CD14-positive monocyte (primary cell): ENCODE measurements around the gene IPO8. TPM values are rescaled to one million over a fixed set of nuclear protein-coding genes. Genes with fewer than 3 reads are reported as not detected.

Source experiments
- DNase-seq, 3 donors: peaks; one replicate each; pipeline ENCODE4 v3.0.0-alpha.2; 2011 to 2022
- H2AFZ ChIP-seq: 2 replicates; pipeline ENCODE4 v1.6.0; 2012; ENCODE audit warnings: mild to moderate bottlenecking, low read depth, low read length, inconsistent platforms; ENCODE audit not compliant: insufficient read depth, poor library complexity, severe bottlenecking
- H3K27ac ChIP-seq, 2 donors: 1 replicate in 1 of 2; 2 replicates in 1 of 2; pipeline ENCODE4 v1.5.1; 2012 to 2013; ENCODE audit warnings: low read length in 2 of 2, control low read depth in 1 of 2, inconsistent platforms in 1 of 2, low read depth in 1 of 2, mild to moderate bottlenecking in 1 of 2
- H3K27me3 ChIP-seq, 2 donors: one replicate each; pipeline versions ENCODE4 v1.6.0 to v1.6.1; 2011 to 2013; ENCODE audit warnings: low read length in 2 of 2; ENCODE audit not compliant: control insufficient read depth in 2 of 2, insufficient read depth in 2 of 2
- H3K36me3 ChIP-seq, 2 donors: replicated peaks in 1 of 2; 1 replicate in 1 of 2; 2 replicates in 1 of 2; pipeline versions ENCODE4 v1.5.1 to v1.6.1; 2012 to 2013; ENCODE audit warnings: low read length in 2 of 2, control low read depth in 1 of 2, inconsistent platforms in 1 of 2, mild to moderate bottlenecking in 1 of 2; ENCODE audit not compliant: insufficient read depth in 2 of 2, control insufficient read depth in 1 of 2
- H3K4me1 ChIP-seq, 2 donors: 1 replicate in 1 of 2; 2 replicates in 1 of 2; pipeline versions ENCODE4 v1.5.1 to v1.6.1; 2012 to 2013; ENCODE audit warnings: low read length in 2 of 2, control low read depth in 1 of 2, inconsistent platforms in 1 of 2, mild to moderate bottlenecking in 1 of 2, moderate library complexity in 1 of 2; ENCODE audit not compliant: insufficient read depth in 2 of 2, control insufficient read depth in 1 of 2
- H3K4me2 ChIP-seq: replicated peaks from 2 replicates; pipeline ENCODE3; 2012; ENCODE audit warnings: low read length, moderate library complexity, mild to moderate bottlenecking; ENCODE audit not compliant: poor library complexity, severe bottlenecking; ENCODE audit errors: extremely low read depth
- H3K4me3 ChIP-seq, 3 experiments: fragments of 200-600 bp in 1 of 3; sonication (generic) in 1 of 3; replicated peaks in 1 of 3; 1 replicate in 2 of 3; 2 replicates in 1 of 3; pipeline ENCODE4 v1.5.1; 2011 to 2013; ENCODE audit warnings: low read length in 3 of 3, mild to moderate bottlenecking in 3 of 3, control low read depth in 2 of 3, low read depth in 2 of 3, inconsistent platforms in 1 of 3, moderate library complexity in 1 of 3
- H3K79me2 ChIP-seq: 2 replicates; pipeline ENCODE4 v1.6.0; 2012; ENCODE audit warnings: mild to moderate bottlenecking, control low read depth, inconsistent platforms, low read length, moderate library complexity; ENCODE audit not compliant: insufficient read depth
- H3K9ac ChIP-seq: 2 replicates; pipeline ENCODE4 v1.6.0; 2017; ENCODE audit warnings: low read length, mild to moderate bottlenecking; ENCODE audit not compliant: insufficient read depth, poor library complexity, severe bottlenecking
- H3K9me3 ChIP-seq, 2 donors: replicated peaks in 1 of 2; 1 replicate in 1 of 2; 2 replicates in 1 of 2; pipeline versions ENCODE4 v1.5.1 to v1.6.1; 2012 to 2013; ENCODE audit warnings: low read length in 2 of 2, control low read depth in 1 of 2; ENCODE audit not compliant: control insufficient read depth in 1 of 2, insufficient read depth in 1 of 2
- H4K20me1 ChIP-seq: 2 replicates; pipeline ENCODE4 v1.6.0; 2012; ENCODE audit warnings: mild to moderate bottlenecking, low read length, control low read depth, moderate library complexity; ENCODE audit not compliant: insufficient read depth
- H3K27ac Mint-ChIP-seq, 7 donors: one replicate each; pipeline ENCODE4 v1.8.0; 2020; ENCODE audit warnings: mild to moderate bottlenecking in 7 of 7, mixed read lengths in 7 of 7, moderate library complexity in 6 of 7, inconsistent platforms in 2 of 7
- H3K27me3 Mint-ChIP-seq, 3 donors: one replicate each; pipeline ENCODE4 v1.8.0; 2021 to 2022; ENCODE audit warnings: low read depth in 3 of 3, mild to moderate bottlenecking in 3 of 3, mixed read lengths in 3 of 3, moderate library complexity in 3 of 3, inconsistent platforms in 1 of 3
- H3K36me3 Mint-ChIP-seq, 2 donors: one replicate each; pipeline ENCODE4 v1.8.0; 2020; ENCODE audit warnings: mixed read lengths in 2 of 2, inconsistent platforms in 1 of 2, mild to moderate bottlenecking in 1 of 2
- H3K4me1 Mint-ChIP-seq: one replicate; pipeline ENCODE4 v1.8.0; 2020; ENCODE audit warnings: mild to moderate bottlenecking, mixed read lengths
- H3K4me3 Mint-ChIP-seq, 2 donors: one replicate each; pipeline ENCODE4 v1.8.0; 2020; ENCODE audit warnings: mild to moderate bottlenecking in 2 of 2, mixed read lengths in 2 of 2, moderate library complexity in 1 of 2
- H3K9me3 Mint-ChIP-seq, 7 donors: one replicate each; pipeline ENCODE4 v1.8.0; 2020 to 2022; ENCODE audit warnings: mixed read lengths in 7 of 7, mild to moderate bottlenecking in 6 of 7, moderate library complexity in 6 of 7, inconsistent platforms in 2 of 7
- CTCF ChIP-seq: fragments of 200-600 bp; IDR thresholded peaks from one replicate; pipeline ENCODE4 v1.8.0; 2022; ENCODE audit warnings: antibody characterized with exemption, mild to moderate bottlenecking
- WGBS: methylation state at CpG from one replicate; pipeline ENCODE4 v1.1.5; 2013; ENCODE audit warnings: missing lambda C conversion rate; ENCODE audit not compliant: insufficient coverage; 5-methylcytosine and 5-hydroxymethylcytosine counted together
- intact Hi-C, 2 donors: fragments of 100-400 bp; cut with micrococcal nuclease; formaldehyde crosslinking; loops; one replicate each; pipeline versions ENCODE4 v1.15.0 to v1.15.1; 2023
- polyA plus RNA-seq, 3 donors: library from polyadenylated mRNA; depleted of rRNA in 1 of 3; unstranded in 2 of 3; stranded (reverse) in 1 of 3; fragments of 300-500 nt in 2 of 3; fragments of >200 nt in 1 of 3; fragmentation: Illumina TruSeq in 2 of 3; gene quantifications; 1 replicate in 2 of 3; 2 replicates in 1 of 3; pipeline ENCODE4 v1.2.3, GENCODE V29; 2012 to 2021

Gene IPO8
- polyA plus RNA-seq, 3 donors, result 8.4 to 15.8 (median 12.5) TPM

- Histone ChIP-seq H3K9me3 (no peaks in the 10 kb centered on the region), H3K27me3 (no peaks in the 10 kb centered on the region), H3K4me3 (peak overlapping the region; percentile 58 to 94 (median 83)), H4K20me1 (peaks cover 5% of the 10 kb centered on the region), H3K36me3 (no peaks in the 10 kb centered on the region), H2AFZ (peak overlapping the region; percentile 90), H3K4me1 (peaks cover 20 to 32% of the 10 kb centered on the region in 2 donors), H3K4me2 (peak overlapping the region; percentile 99), H3K9ac (peak overlapping the region; percentile 92), H3K79me2 (peaks cover 62% of the 10 kb centered on the region), H3K27ac (peak overlapping the region in 1 of 2 donors; percentile 83)
- no peak for TF ChIP-seq CTCF
- DNase-seq, result peak in 1 of 3 donors; percentile 6
- Mint-ChIP-seq H3K36me3 (peaks cover 4 to 8% of the 10 kb centered on the region in 2 donors), H3K27me3 (peaks cover 0 to 9% (median 4%) of the 10 kb centered on the region in 3 donors), H3K4me1 (peaks cover 39% of the 10 kb centered on the region), H3K4me3 (peak overlapping the region; percentile 92 to 97), H3K9me3 (no peaks in the 10 kb centered on the region), H3K27ac (peak overlapping the region; percentile 43 to 88 (median 81))
- WGBS, result no CpG with 5 or more reads among the region's 16 CpGs
- intact Hi-C loops, result loop anchor here in 1 of 2 donors (10.0 kb wide), 1 partner anchor 60 kb away; the partner anchor contains the start of gene CAPRIN2
Measured at GRCh38 chr12:30694412-30695198, 1.1 kb downstream of the IPO8 start.

GRCh38 chr12:30692470-30692869 lies 3.2 kb downstream of the IPO8 start:
- Mint-ChIP-seq H3K36me3 (peaks cover 10 to 17% of the 10 kb centered on the region in 2 donors), H3K27ac (no peak overlapping the region), H3K4me1 (peaks cover 40% of the 10 kb centered on the region), H3K9me3 (no peaks in the 10 kb centered on the region), H3K4me3 (no peak overlapping the region), H3K27me3 (peaks cover 0 to 2% (median 2%) of the 10 kb centered on the region in 3 donors)
- H3K79me2 ChIP-seq, result peaks cover 73% of the 10 kb centered on the region
- no peaks in the 10 kb centered on the region for H3K9me3 ChIP-seq
- WGBS, result 96% methylated on average over 3 of the region's 5 CpGs
- no peak for TF ChIP-seq CTCF
- H3K27ac ChIP-seq, result no peak overlapping the region
- no peaks in the 10 kb centered on the region for H3K36me3 ChIP-seq
- H3K4me2 ChIP-seq, result no peak overlapping the region
- peaks cover 20 to 32% of the 10 kb centered on the region in 2 donors for H3K4me1 ChIP-seq
- no peak for DNase-seq
- H3K4me3 ChIP-seq, result no peak overlapping the region
- peaks cover 5% of the 10 kb centered on the region for H4K20me1 ChIP-seq
- intact Hi-C loops, result loop anchor here in 1 of 2 donors (10.0 kb wide), 1 partner anchor 62 kb away; the partner anchor contains the start of gene CAPRIN2
- no peak overlapping the region for H2AFZ ChIP-seq
- no peaks in the 10 kb centered on the region for H3K27me3 ChIP-seq
- no peak overlapping the region for H3K9ac ChIP-seq
